Transverse colon (tissue), 3 donors: ENCODE measurements around the gene BCAN.

Source experiments
- CTCF ChIP-seq, 5 experiments: fragments of 200-600 bp in 3 of 5; fragments of 450-650 bp in 2 of 5; sonication (generic) in 3 of 5; IDR thresholded peaks; 1 replicate in 2 of 5; 2 replicates in 3 of 5; pipeline ENCODE4 v1.5.1; 2016 to 2017; ENCODE audit warnings: antibody characterized with exemption in 5 of 5, inconsistent platforms in 3 of 5, mild to moderate bottlenecking in 2 of 5, moderate library complexity in 1 of 5
- POLR2A ChIP-seq: fragments of 450-650 bp; IDR thresholded peaks from one replicate; pipeline ENCODE4 v1.6.1; 2016; ENCODE audit warnings: antibody characterized with exemption, mild to moderate bottlenecking, moderate library complexity

GRCh38 chr1:156624814-156625435, 17.0 kb upstream of the BCAN start:
- TF ChIP-seq CTCF (IDR thresholded peaks at IDR 0.05) (no peak), POLR2A (no peak)
